Suprapubic skin (tissue), 4 donors: ENCODE measurements around the gene SNRPA1. TPM values are rescaled to one million over a fixed set of nuclear protein-coding genes. Genes with fewer than 3 reads are reported as not detected.

Experiments
- DNase-seq, 2 donors: peaks; one replicate each; pipeline ENCODE4 v3.0.0-alpha.2; 2019; ENCODE audit warnings: low spot score in 2 of 2
- H3K27ac ChIP-seq: fragments of 200-600 bp; sonication (generic); one replicate; pipeline ENCODE4 v1.5.1; 2019
- H3K27me3 ChIP-seq: fragments of 200-600 bp; sonication (generic); one replicate; pipeline ENCODE4 v1.5.1; 2019
- H3K36me3 ChIP-seq: fragments of 200-600 bp; sonication (generic); one replicate; pipeline ENCODE4 v1.5.1; 2019
- H3K4me1 ChIP-seq: fragments of 200-600 bp; sonication (generic); one replicate; pipeline ENCODE4 v1.5.1; 2019
- H3K4me3 ChIP-seq: fragments of 200-600 bp; sonication (generic); one replicate; pipeline ENCODE4 v1.5.1; 2019; ENCODE audit warnings: mild to moderate bottlenecking
- H3K9me3 ChIP-seq: fragments of 200-600 bp; sonication (generic); one replicate; pipeline ENCODE4 v1.5.1; 2019
- CTCF ChIP-seq, 2 donors: fragments of 200-600 bp in 1 of 2; fragments of 450-650 bp in 1 of 2; sonication (generic) in 1 of 2; IDR thresholded peaks; one replicate each; pipeline ENCODE4 v1.5.1; 2016 to 2019; ENCODE audit warnings: antibody characterized with exemption in 2 of 2, mild to moderate bottlenecking in 1 of 2, moderate library complexity in 1 of 2
- EP300 ChIP-seq: sonication (generic); formaldehyde crosslinking; IDR thresholded peaks from one replicate; pipeline ENCODE4 v1.6.1; 2017; ENCODE audit warnings: antibody characterized with exemption
- POLR2A ChIP-seq, 2 donors: fragments of 450-650 bp; IDR thresholded peaks; one replicate each; pipeline ENCODE4 v1.6.1; 2017; ENCODE audit warnings: antibody characterized with exemption in 2 of 2, mild to moderate bottlenecking in 2 of 2, moderate library complexity in 2 of 2
- POLR2AphosphoS5 ChIP-seq, 3 donors: sonication (generic); formaldehyde crosslinking; IDR thresholded peaks; one replicate each; pipeline ENCODE4 v1.6.1; 2017; ENCODE audit warnings: antibody characterized with exemption in 3 of 3
- WGBS: methylation state at CpG from one replicate; pipeline ENCODE4 v1.1.5; 2018; 5-methylcytosine and 5-hydroxymethylcytosine counted together
- total RNA-seq, 4 donors: library from RNA; depleted of rRNA; stranded (reverse); fragments of >200 nt; gene quantifications; one replicate each; pipeline ENCODE4 v1.1.0, GENCODE V29; 2016

Gene SNRPA1
- total RNA-seq, 4 donors from 2014 or later = 43.1 to 122 (median 48.2) TPM

GRCh38 chr15:101286471-101287114 lies 8.5 kb downstream of the SNRPA1 start:
- H3K4me1 ChIP-seq = peaks cover 2% of the 10 kb centered on the region
- H3K27ac ChIP-seq = no peak overlapping the region
- peaks cover 76% of the 10 kb centered on the region for H3K36me3 ChIP-seq
- no peaks in the 10 kb centered on the region for H3K27me3 ChIP-seq
- 93% methylated on average over 9 of the region's 9 CpGs for WGBS
- no peaks in the 10 kb centered on the region for H3K9me3 ChIP-seq
- no peak for DNase-seq
- no peak overlapping the region for H3K4me3 ChIP-seq
- TF ChIP-seq POLR2AphosphoS5 (IDR thresholded peaks at IDR 0.05) = no peak
- no peak for TF ChIP-seq EP300
- TF ChIP-seq POLR2A (IDR thresholded peaks at IDR 0.05) = no peak
- TF ChIP-seq CTCF (IDR thresholded peaks at IDR 0.05) = no peak

DNA sequence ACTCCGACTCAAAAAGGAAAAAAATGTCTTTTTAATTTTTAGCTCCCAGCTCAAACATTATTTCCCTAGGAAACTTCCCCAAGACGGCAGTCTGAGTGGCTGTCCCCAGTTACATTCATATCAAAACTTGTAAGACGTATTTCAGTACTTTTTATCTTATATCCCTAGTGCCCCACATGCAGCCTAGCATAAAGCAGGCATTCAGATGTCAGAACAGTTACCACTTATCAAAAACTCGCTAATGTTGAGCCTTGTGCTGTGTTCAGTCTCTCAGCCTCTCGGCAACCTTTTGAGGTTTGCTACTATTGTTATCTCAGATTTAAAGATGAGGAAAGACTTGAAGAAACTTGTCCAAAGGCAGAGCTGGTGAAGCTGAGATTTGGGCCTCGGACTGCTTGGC lies 11.1 kb downstream of the SNRPA1 start:
- Histone ChIP-seq H3K4me1 (no peaks in the 10 kb centered on the region), H3K27ac (no peak overlapping the region), H3K27me3 (no peaks in the 10 kb centered on the region), H3K36me3 (peaks cover 89% of the 10 kb centered on the region), H3K9me3 (no peaks in the 10 kb centered on the region), H3K4me3 (no peak overlapping the region)
- 92% methylated on average over 6 of the region's 6 CpGs for WGBS
- no peak for DNase-seq
- no peak for TF ChIP-seq EP300
- no peak for TF ChIP-seq POLR2A (IDR thresholded peaks at IDR 0.05)
- TF ChIP-seq POLR2AphosphoS5 (IDR thresholded peaks at IDR 0.05) = no peak
- TF ChIP-seq CTCF (IDR thresholded peaks at IDR 0.05) = no peak

DNA sequence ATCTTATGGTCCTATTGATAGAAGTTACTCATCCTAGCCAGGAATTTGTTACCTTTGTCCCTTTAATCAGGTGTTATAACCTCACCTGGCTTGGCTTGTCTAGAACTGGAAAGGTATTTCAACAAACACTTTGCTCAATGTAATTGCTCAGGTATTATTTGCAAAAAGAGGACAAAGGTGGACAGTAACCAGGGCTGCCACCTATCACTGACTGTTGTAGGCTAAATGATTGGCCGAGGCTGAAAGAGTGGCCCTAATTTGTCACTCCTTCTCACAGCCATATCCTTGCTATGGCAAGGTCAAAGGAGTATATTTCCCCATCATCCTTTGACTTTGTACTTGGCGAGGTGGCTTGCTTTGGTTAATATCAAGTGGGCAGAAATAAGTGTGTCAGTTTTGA lies 15.0 kb downstream of the SNRPA1 start:
- Histone ChIP-seq H3K9me3 (no peaks in the 10 kb centered on the region), H3K36me3 (peaks cover 57% of the 10 kb centered on the region), H3K27me3 (no peaks in the 10 kb centered on the region), H3K4me1 (peaks cover 20% of the 10 kb centered on the region), H3K27ac (no peak overlapping the region), H3K4me3 (no peak overlapping the region)
- TF ChIP-seq POLR2A (IDR thresholded peaks at IDR 0.05) = no peak
- no peak for TF ChIP-seq POLR2AphosphoS5 (IDR thresholded peaks at IDR 0.05)
- no peak for TF ChIP-seq CTCF (IDR thresholded peaks at IDR 0.05)
- WGBS = 77% methylated on average over 2 of the region's 2 CpGs
- no peak for DNase-seq

DNA sequence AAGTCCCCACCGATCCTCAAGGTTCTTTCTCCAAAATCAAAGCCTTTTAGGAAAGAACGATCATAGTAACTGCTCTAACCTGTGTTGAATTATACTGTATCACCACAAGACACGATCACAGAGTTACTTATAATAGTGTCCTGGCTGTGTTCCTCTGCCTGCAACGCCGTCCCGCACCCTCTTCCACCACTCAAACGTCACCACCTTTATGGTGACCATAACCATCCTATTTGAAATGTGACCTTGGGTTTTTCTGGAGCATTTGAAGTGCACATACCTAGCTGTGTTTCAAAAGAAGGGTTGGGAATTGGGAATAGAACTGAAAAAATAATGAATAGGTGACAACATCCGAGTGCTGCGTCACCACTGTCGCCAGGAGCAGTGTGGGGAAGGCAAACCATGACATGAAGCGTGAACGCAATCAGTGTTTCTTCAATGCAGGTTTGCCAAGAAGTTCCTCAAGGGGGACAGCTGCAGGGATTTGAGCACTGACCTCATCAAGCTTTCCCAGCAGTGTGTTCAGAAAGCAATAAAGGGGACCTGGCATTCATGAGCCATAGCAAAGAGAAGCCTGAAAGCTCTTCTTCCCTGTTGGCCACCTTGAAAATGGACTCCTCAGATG lies 17.0 kb downstream of the SNRPA1 start:
- H3K4me3 ChIP-seq = peak overlapping the region; percentile 77
- 86% methylated on average over 12 of the region's 12 CpGs for WGBS
- DNase-seq = no peak
- H3K9me3 ChIP-seq = no peaks in the 10 kb centered on the region
- H3K4me1 ChIP-seq = peaks cover 20% of the 10 kb centered on the region
- TF ChIP-seq CTCF (IDR thresholded peaks at IDR 0.05) = no peak
- H3K36me3 ChIP-seq = peaks cover 57% of the 10 kb centered on the region
- no peaks in the 10 kb centered on the region for H3K27me3 ChIP-seq
- H3K27ac ChIP-seq = peak overlapping the region; percentile 87

- peak; percentile 92 to 95 for DNase-seq
- no peaks in the 10 kb centered on the region for H3K9me3 ChIP-seq
- peaks cover 20% of the 10 kb centered on the region for H3K4me1 ChIP-seq
- H3K4me3 ChIP-seq = peak within 1 kb of the TSS; percentile 77
- peaks cover 57% of the 10 kb centered on the region for H3K36me3 ChIP-seq
- under 1% methylated on average over 35 of the region's 91 CpGs for WGBS
- H3K27me3 ChIP-seq = no peaks in the 10 kb centered on the region
- peak within 1 kb of the TSS; percentile 87 for H3K27ac ChIP-seq
- TF ChIP-seq EP300 (peak; percentile 60), POLR2AphosphoS5 (IDR thresholded peaks at IDR 0.05) (peak in 1 of 3 donors; percentile 12), POLR2A (IDR thresholded peaks at IDR 0.05) (peak in 1 of 2 donors; percentile 83), CTCF (IDR thresholded peaks at IDR 0.05) (no peak)
Observed at GRCh38 chr15:101277038-101277822, 17.8 kb downstream of the SNRPA1 start, which contains the start of gene SELENOS. SELENOS (minus strand) TSS chr15:101277485; CDS start chr15:101277417, 68 bp downstream.
